ENCODE measurements around the gene NCF2. TPM values are rescaled to one million over a fixed set of nuclear protein-coding genes. Genes with fewer than 3 reads are reported as not detected.

The NCF2 gene
- total RNA-seq, result 144 TPM
- long read RNA-seq, transcript NCF2-201 (15 exons, 2,226 nt), result major isoform, 171 of 237 reads
- long read RNA-seq, transcript NCF2-202 (16 exons, 2,203 nt), result minor isoform, 9 of 237 reads
- long read RNA-seq, partial matches to known transcripts, result 34 of 237 reads
- long read RNA-seq, other reads (novel, unspliced or antisense), result 22 of 237 reads

DNA sequence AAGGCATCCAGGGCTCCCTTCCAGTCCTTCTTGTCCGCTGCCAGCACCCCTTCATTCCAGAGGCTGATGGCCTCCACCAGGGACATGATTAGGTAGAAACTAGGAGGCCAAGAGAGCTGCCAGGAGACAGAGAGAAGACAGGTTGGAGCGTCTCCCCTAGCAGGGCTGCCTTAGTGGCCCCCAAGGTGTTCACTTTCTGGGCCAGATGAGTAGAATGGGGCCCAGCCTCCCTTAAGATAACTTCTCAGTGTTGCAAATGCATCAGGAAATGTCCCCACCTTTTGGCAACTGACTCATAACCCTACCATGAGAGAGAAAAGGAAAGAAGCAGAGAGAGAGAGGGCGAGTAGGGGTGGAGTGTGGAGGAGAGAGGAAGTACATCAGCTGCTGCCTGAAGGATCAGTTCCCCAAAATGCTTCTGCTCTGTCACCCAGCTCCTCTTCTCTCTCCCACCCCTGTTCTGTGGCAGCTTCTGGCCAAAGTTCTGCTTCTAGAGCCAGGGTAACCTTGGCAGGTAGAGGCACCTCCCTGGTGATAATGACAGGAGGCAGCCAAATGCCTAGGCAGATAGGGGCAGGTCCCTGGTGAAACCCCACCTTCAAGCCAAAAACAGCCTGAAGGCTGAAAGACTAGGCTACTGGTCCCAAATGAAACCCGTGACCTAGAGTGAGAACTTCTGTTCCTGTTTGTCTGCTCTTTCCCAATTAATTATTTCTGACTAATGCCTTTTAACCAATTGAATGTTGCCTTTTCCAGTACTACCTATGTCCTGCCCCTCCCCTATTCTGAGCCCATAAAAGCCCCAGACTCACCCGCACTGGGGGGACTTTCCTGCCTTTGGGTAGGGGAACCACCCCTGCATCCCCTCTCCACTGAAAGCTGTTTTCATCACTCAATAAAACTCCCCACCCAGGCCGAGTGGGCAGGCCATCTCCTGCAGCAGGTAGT is at the start of gene NCF2:
TSS of gene NCF2 (minus strand) at position 216 of the 948 bp plus-strand sequence. CDS start at position 86, 130 bp downstream.
- peak; percentile 92 for ATAC-seq
- intact Hi-C loops (cut with DNase I), result no loop called here
- peak within 1 kb of the TSS; percentile 80 for H3K27ac ChIP-seq

GRCh38 chr1:183638649-183639387 is 48.6 kb upstream of the NCF2 start:
- H3K4me3 ChIP-seq, result no peak overlapping the region
- H3K27me3 ChIP-seq, result no peaks in the 10 kb centered on the region
- TF ChIP-seq, protein P1, sequence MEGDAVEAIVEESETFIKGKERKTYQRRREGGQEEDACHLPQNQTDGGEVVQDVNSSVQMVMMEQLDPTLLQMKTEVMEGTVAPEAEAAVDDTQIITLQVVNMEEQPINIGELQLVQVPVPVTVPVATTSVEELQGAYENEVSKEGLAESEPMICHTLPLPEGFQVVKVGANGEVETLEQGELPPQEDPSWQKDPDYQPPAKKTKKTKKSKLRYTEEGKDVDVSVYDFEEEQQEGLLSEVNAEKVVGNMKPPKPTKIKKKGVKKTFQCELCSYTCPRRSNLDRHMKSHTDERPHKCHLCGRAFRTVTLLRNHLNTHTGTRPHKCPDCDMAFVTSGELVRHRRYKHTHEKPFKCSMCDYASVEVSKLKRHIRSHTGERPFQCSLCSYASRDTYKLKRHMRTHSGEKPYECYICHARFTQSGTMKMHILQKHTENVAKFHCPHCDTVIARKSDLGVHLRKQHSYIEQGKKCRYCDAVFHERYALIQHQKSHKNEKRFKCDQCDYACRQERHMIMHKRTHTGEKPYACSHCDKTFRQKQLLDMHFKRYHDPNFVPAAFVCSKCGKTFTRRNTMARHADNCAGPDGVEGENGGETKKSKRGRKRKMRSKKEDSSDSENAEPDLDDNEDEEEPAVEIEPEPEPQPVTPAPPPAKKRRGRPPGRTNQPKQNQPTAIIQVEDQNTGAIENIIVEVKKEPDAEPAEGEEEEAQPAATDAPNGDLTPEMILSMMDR (IDR thresholded peaks at IDR 0.05), result no peak
- peaks cover 4% of the 10 kb centered on the region for H3K4me1 ChIP-seq
- no peak overlapping the region for H3K27ac ChIP-seq
- intact Hi-C loops (cut with DNase I), result no loop called here
- no peaks in the 10 kb centered on the region for H3K9me3 ChIP-seq
- DNase-seq (no peak), ATAC-seq (no peak)
- H3K36me3 ChIP-seq, result no peaks in the 10 kb centered on the region

More for the DNA sequence above, at the start of gene NCF2:
- Histone ChIP-seq H3K9me3 (no peaks in the 10 kb centered on the region), H3K4me1 (peaks cover 4% of the 10 kb centered on the region), H3K36me3 (no peaks in the 10 kb centered on the region), H3K4me3 (peak within 1 kb of the TSS; percentile 41), H3K27me3 (no peaks in the 10 kb centered on the region)
- TF ChIP-seq, protein P1 (IDR thresholded peaks at IDR 0.05), result no peak
- DNase-seq, result no peak

DNA sequence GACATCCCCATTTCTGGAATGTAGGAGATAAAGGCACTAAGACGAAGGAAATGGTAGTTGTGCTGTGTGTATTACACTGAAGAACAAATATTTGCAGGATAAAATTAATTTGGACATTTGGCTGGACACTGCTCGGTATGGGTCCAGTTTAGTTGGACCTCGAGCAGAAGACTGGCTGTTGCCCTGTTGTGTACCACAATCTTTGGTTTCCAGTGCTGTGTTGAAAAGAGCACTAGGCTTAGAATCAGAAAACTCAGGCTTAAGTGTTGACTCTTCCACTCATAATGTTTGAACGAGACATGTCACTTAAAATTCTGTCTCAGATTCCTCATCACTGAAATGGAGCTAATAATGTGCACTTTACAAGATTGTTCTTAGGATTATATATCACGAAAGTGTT is 46.5 kb upstream of the NCF2 start:
- Histone ChIP-seq H3K9me3 (no peaks in the 10 kb centered on the region), H3K4me3 (no peak overlapping the region), H3K27me3 (no peaks in the 10 kb centered on the region), H3K36me3 (peaks cover 5% of the 10 kb centered on the region), H3K4me1 (peaks cover 20% of the 10 kb centered on the region), H3K27ac (no peak overlapping the region)
- ATAC-seq (peak; percentile 3), DNase-seq (no peak)
- TF ChIP-seq, protein P1 (IDR thresholded peaks at IDR 0.05), result no peak
- intact Hi-C loops (cut with DNase I), result no loop called here

- Histone ChIP-seq H3K4me3 (peak overlapping the region; percentile 88), H3K27ac (peak overlapping the region; percentile 49), H3K36me3 (peaks cover 5% of the 10 kb centered on the region), H3K4me1 (peaks cover 25% of the 10 kb centered on the region), H3K9me3 (no peaks in the 10 kb centered on the region), H3K27me3 (no peaks in the 10 kb centered on the region)
- TF ChIP-seq, protein P1 (IDR thresholded peaks at IDR 0.05), result no peak
- ATAC-seq (no peak), DNase-seq (no peak)
- intact Hi-C loops (cut with DNase I), result no loop called here
Observed at GRCh38 chr1:183636334-183636682, 46.0 kb upstream of the NCF2 start.

DNA sequence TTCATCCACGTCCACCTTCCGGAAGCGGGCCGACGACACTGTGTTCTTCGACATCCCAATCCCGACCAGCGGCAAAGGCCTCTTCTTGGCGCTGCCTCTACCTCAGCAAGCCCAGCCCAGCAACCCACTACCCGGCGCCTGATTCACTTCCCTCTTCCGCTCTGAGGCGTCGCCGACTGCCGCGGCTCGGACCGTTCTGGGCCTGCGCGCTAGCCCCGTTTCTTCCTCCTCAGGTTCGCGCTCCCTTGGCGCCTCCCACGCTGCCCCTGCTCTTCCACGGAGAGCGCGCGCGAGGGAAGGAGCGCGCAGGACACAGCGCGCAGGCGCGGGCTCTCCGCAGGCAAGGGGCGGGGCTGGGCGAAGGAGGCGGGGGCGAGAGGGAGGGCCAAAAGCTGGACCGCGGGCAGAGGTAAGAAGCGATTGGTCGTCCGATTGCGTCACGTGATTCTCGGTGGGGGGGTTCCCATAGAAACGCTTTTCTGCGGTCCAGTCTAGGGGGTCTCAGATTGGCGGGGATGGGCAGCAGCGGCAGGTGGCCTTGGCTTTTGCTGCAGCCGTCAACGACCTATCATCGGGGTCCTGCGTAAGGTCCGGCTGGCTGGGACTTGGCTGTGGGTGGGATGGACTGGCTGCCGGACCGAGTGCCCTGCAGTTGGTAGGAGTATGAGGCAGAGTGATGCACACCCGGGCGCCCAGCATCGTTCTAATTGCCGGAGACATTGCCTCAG is 45.5 kb upstream of the NCF2 start, which contains the start of gene ARPC5:
TSS of gene ARPC5 (minus strand) at position 178 of the 728 bp plus-strand sequence. CDS start at position 54, 124 bp downstream.
- H3K27ac ChIP-seq, result peak within 1 kb of the TSS; percentile 96
- peaks cover 11% of the 10 kb centered on the region for H3K36me3 ChIP-seq
- TF ChIP-seq, protein P1 (IDR thresholded peaks at IDR 0.05), result no peak
- no peaks in the 10 kb centered on the region for H3K27me3 ChIP-seq
- peak within 1 kb of the TSS; percentile 88 for H3K4me3 ChIP-seq
- ATAC-seq (peak; percentile 96), DNase-seq (peak; percentile 99)
- no peaks in the 10 kb centered on the region for H3K9me3 ChIP-seq
- intact Hi-C loops (cut with DNase I), result no loop called here
- peaks cover 31% of the 10 kb centered on the region for H3K4me1 ChIP-seq

Measured in upper lobe of right lung (tissue), 1 donor.